Breast epithelium (tissue), 3 donors: ENCODE results near the gene ACKR1.

Experiments
- CTCF ChIP-seq, 3 donors: fragments of 450-650 bp; IDR thresholded peaks; one replicate each; pipeline ENCODE4 v1.5.1; 2016 to 2017; ENCODE audit warnings: antibody characterized with exemption in 3 of 3, mild to moderate bottlenecking in 3 of 3, moderate library complexity in 3 of 3
- POLR2A ChIP-seq: fragments of 450-650 bp; IDR thresholded peaks from one replicate; pipeline ENCODE4 v1.6.1; 2016; ENCODE audit warnings: antibody characterized with exemption, mild to moderate bottlenecking, moderate library complexity
- POLR2AphosphoS5 ChIP-seq, 3 donors: sonication (generic); formaldehyde crosslinking; IDR thresholded peaks; one replicate each; pipeline ENCODE4 v1.6.1; 2017; ENCODE audit warnings: antibody characterized with exemption in 3 of 3

GRCh38 chr1:159197561-159198557 is 6.8 kb upstream of the ACKR1 start:
- TF ChIP-seq CTCF (IDR thresholded peaks at IDR 0.05), result peak; percentile 60 to 85 (median 81)
- TF ChIP-seq POLR2A, result no peak
- TF ChIP-seq POLR2AphosphoS5 (IDR thresholded peaks at IDR 0.05), result no peak
